Mononuclear cell (primary cell): ENCODE data around the gene ARSJ. TPM values are rescaled to one million over a fixed set of nuclear protein-coding genes. Genes with fewer than 3 reads are reported as not detected.

Source experiments
- H3K27me3 ChIP-seq: 2 replicates; pipeline ENCODE4 v1.6.0; 2011; ENCODE audit warnings: low read length, control low read depth; ENCODE audit not compliant: insufficient read depth
- H3K4me1 ChIP-seq: 2 replicates; pipeline ENCODE4 v1.5.1; 2011; ENCODE audit warnings: mild to moderate bottlenecking, low read length, control low read depth; ENCODE audit not compliant: insufficient read depth
- H3K4me3 ChIP-seq: 2 replicates; pipeline ENCODE4 v1.5.1; 2011; ENCODE audit warnings: mild to moderate bottlenecking, low read length, moderate library complexity
- H3K9me3 ChIP-seq: 2 replicates; pipeline ENCODE4 v1.5.1; 2011; ENCODE audit warnings: low read depth, mild to moderate bottlenecking, control low read depth, low read length
- total RNA-seq: library from RNA; depleted of rRNA; stranded (reverse); fragments of >200 nt; gene quantifications from one replicate; pipeline ENCODE4 v1.2.3, GENCODE V29; 2012

The ARSJ gene
- total RNA-seq, 1 donor: 0.10 TPM

DNA sequence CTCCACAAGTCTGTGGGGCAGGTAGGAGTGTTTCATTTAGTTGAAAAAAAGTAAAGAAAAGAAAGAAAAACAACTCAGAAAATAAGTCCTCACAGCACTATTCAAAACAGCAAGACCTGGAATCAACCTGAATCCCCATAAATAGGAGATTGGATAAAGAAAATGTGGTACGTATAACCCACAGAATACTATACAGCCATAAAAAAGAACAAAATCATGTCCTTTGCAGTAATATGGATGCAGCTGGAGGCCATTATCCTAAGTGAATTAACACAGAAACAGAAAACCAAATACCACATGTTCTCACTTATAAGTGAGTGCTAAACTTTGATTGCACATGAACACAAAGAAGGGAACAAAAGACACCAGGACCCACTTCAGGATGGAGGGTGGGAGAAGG, 71.9 kb downstream of the ARSJ start:
- Histone ChIP-seq H3K4me3 (no peak overlapping the region), H3K4me1 (peaks cover 9% of the 10 kb centered on the region), H3K9me3 (no peaks in the 10 kb centered on the region), H3K27me3 (no peaks in the 10 kb centered on the region)

DNA sequence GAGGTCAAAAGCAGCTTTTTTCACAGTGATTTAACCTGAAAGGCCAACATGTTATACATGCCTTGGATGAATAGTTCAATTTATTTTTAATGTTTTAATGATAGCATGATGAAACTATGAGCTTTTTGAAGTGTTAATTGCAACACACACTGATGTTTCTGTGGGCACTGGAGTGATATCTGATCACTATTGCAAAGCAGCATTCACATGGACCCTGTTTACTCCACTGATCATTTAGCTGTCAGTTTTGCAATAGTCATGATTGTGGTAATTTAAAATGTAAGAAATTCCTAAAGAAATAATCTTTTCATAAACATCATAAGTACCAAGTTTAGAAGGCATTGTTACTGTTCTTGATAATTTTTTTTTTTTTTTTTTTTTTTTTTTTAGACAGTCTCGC, 74.1 kb downstream of the ARSJ start:
- H3K4me1 ChIP-seq: peaks cover 13% of the 10 kb centered on the region
- no peak overlapping the region for H3K4me3 ChIP-seq
- no peaks in the 10 kb centered on the region for H3K9me3 ChIP-seq
- H3K27me3 ChIP-seq: no peaks in the 10 kb centered on the region

GRCh38 chr4:113904877-113905276, 74.6 kb downstream of the ARSJ start:
- peaks cover 13% of the 10 kb centered on the region for H3K4me1 ChIP-seq
- H3K4me3 ChIP-seq: no peak overlapping the region
- H3K9me3 ChIP-seq: no peaks in the 10 kb centered on the region
- H3K27me3 ChIP-seq: no peaks in the 10 kb centered on the region

- Histone ChIP-seq H3K4me1 (peaks cover 20% of the 10 kb centered on the region), H3K4me3 (no peak overlapping the region), H3K9me3 (no peaks in the 10 kb centered on the region), H3K27me3 (no peaks in the 10 kb centered on the region)
These were observed 77.3 kb downstream of the ARSJ start for GRCh38 chr4:113901994-113902787.

DNA sequence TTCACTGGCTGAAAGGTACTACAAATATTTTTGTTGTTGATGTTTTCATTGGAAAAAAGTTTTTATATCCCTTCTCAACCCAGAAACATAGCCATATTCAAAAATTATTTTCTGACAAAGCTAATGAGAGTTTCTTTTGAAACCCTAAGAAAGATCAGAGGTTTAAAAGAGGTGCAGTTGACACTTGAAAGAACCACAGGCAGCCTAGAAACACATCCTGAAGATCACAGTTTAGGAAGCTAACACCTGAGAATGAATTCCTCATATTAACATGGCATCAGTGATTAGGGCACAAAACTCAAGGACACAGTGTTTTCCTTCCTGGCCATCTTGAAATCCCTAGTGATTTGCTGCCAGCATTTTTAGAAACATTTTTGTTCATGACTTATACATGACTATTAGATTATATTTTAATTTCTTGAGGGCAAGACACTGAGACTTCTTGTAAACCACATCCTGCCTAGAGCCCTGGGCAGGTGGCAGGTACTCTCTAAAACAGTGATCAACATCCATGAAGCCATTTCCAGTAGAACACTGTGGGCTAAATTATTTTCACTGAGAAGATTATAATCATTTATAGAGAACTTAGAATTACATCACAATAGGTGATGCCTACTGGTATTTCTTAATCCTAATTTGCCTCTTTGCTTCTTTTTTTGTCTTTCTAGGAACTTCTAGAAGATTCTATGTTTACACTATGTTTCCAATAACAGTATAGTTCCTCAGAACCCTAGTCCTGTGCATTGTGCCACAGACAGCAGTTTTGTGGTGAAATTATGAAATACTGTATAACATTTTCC, 80.0 kb downstream of the ARSJ start:
- Histone ChIP-seq H3K4me1 (peaks cover 20% of the 10 kb centered on the region), H3K9me3 (no peaks in the 10 kb centered on the region), H3K4me3 (no peak overlapping the region), H3K27me3 (no peaks in the 10 kb centered on the region)

DNA sequence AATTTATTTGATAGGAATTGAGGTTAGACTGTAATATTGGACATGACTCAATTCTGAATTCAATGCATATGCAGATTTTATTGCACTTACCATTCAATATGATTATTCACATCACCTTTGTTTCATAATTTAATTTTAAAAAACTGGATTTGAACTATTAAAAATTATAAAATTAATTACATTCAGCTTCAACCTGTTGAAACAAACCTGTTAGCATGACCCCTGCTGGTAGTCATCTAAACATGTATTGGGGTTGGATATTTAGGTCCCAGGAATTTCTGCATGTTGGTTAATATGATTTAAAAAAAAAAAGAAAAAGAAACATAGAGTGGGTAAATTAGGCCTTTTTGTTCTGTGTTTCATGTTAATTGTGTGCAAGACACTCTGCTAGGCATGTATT, 85.9 kb downstream of the ARSJ start:
- Histone ChIP-seq H3K27me3 (no peaks in the 10 kb centered on the region), H3K4me1 (no peaks in the 10 kb centered on the region), H3K9me3 (no peaks in the 10 kb centered on the region), H3K4me3 (no peak overlapping the region)

GRCh38 chr4:113888006-113888405, 91.4 kb downstream of the ARSJ start:
- Histone ChIP-seq H3K9me3 (no peaks in the 10 kb centered on the region), H3K27me3 (no peaks in the 10 kb centered on the region), H3K4me3 (no peak overlapping the region), H3K4me1 (no peaks in the 10 kb centered on the region)

DNA sequence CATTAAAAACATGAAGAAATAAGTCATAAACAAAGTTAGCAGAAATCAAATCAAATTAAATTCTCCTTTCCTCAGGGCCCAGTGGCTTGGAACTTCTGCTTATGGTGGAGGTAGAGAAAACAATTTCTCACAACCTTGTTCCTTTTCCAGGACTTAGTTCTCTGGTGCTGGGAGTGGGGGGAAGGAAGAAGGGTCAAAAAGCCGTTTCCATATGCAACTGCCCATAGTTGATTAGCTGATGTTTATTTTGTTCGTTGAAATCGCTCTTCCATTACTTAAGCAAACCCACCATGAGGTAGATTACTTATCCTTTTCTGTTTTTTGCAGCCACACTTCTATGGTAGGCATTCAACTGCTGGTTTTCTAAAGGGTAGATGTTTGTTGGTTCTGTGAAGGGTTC, 94.2 kb downstream of the ARSJ start:
- Histone ChIP-seq H3K27me3 (no peaks in the 10 kb centered on the region), H3K4me1 (no peaks in the 10 kb centered on the region), H3K4me3 (no peak overlapping the region), H3K9me3 (no peaks in the 10 kb centered on the region)

DNA sequence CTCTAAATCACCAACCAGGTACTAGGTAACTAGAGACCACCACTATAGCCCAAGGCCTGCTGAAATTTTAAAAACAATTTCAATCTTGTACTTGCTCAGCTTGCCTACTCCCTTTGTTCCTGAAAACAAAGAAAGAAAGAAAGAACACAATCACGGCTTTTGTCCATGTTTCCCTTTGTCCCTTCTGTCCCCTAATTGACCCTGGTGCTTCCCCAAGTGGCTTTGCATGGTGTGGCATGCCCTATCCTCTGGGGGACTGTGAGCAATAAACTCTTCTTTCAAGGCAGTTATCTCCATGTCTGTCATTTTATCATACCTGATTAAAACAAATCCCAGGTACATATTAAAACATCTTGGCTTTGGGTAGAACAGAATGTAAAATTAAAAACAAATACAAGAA, 94.8 kb downstream of the ARSJ start:
- no peaks in the 10 kb centered on the region for H3K27me3 ChIP-seq
- H3K4me3 ChIP-seq: no peak overlapping the region
- H3K9me3 ChIP-seq: no peaks in the 10 kb centered on the region
- no peaks in the 10 kb centered on the region for H3K4me1 ChIP-seq

- Histone ChIP-seq H3K9me3 (no peaks in the 10 kb centered on the region), H3K4me1 (no peaks in the 10 kb centered on the region)
These were observed 96.8 kb downstream of the ARSJ start for GRCh38 chr4:113882668-113883067.

GRCh38 chr4:113881256-113881655, 98.2 kb downstream of the ARSJ start:
- Histone ChIP-seq H3K9me3 (no peaks in the 10 kb centered on the region), H3K27me3 (no peaks in the 10 kb centered on the region), H3K4me1 (no peaks in the 10 kb centered on the region), H3K4me3 (no peak overlapping the region)

More at GRCh38 chr4:113882668-113883067, 96.8 kb downstream of the ARSJ start:
- Histone ChIP-seq H3K27me3 (no peaks in the 10 kb centered on the region), H3K4me3 (no peak overlapping the region)

GRCh38 chr4:113880240-113881028, 99.0 kb downstream of the ARSJ start:
- Histone ChIP-seq H3K4me3 (no peak overlapping the region), H3K9me3 (no peaks in the 10 kb centered on the region), H3K27me3 (no peaks in the 10 kb centered on the region), H3K4me1 (no peaks in the 10 kb centered on the region)

- no peaks in the 10 kb centered on the region for H3K4me1 ChIP-seq
- H3K27me3 ChIP-seq: no peaks in the 10 kb centered on the region
- no peak overlapping the region for H3K4me3 ChIP-seq
- H3K9me3 ChIP-seq: no peaks in the 10 kb centered on the region
These were observed 100.8 kb downstream of the ARSJ start for GRCh38 chr4:113878668-113879067.

DNA sequence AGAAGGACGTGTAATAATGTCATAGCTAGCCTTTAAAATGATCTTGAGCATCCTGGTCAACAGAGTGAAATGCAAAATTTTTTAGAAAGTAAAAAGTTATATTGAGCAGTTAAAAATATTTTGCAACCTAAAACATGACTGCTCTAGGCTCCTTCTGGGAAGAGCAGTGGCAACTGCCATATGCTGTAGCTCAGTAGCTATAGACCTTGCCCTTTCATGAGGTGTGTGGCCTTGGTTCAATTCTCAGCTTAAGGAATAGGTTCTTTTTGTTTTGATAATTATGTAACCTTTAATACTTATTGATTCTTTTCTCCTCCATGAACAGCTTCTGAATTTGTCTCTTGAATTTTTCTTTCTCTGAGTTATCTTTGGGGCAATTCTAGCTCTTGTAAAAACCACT, 105.0 kb downstream of the ARSJ start:
- Histone ChIP-seq H3K27me3 (no peaks in the 10 kb centered on the region), H3K4me1 (no peaks in the 10 kb centered on the region)

GRCh38 chr4:113873508-113873907, 105.9 kb downstream of the ARSJ start:
- H3K4me1 ChIP-seq: no peaks in the 10 kb centered on the region
- H3K27me3 ChIP-seq: no peaks in the 10 kb centered on the region

More for the DNA sequence above, 105.0 kb downstream of the ARSJ start:
- H3K4me3 ChIP-seq: no peak overlapping the region
- no peaks in the 10 kb centered on the region for H3K9me3 ChIP-seq

More at GRCh38 chr4:113873508-113873907, 105.9 kb downstream of the ARSJ start:
- no peaks in the 10 kb centered on the region for H3K9me3 ChIP-seq
- no peak overlapping the region for H3K4me3 ChIP-seq
